Sigmoid colon (tissue), 4 donors: ENCODE data around the gene FAM184B.

Experiments
- EP300 ChIP-seq, 4 donors: sonication (generic); formaldehyde crosslinking; IDR thresholded peaks; one replicate each; pipeline ENCODE4 v1.6.1; 2017; ENCODE audit warnings: antibody characterized with exemption in 4 of 4
- POLR2A ChIP-seq, 2 donors: fragments of 450-650 bp; IDR thresholded peaks; one replicate each; pipeline ENCODE4 v1.6.1; 2016; ENCODE audit warnings: antibody characterized with exemption in 2 of 2, mild to moderate bottlenecking in 2 of 2, moderate library complexity in 2 of 2
- POLR2AphosphoS5 ChIP-seq, 4 donors: sonication (generic); formaldehyde crosslinking; IDR thresholded peaks; one replicate each; pipeline ENCODE4 v1.6.1; 2017; ENCODE audit warnings: antibody characterized with exemption in 4 of 4
- TF ChIP-seq, protein P1 (sequence below), 4 experiments: fragments of 450-650 bp in 3 of 4; fragments of 200-600 bp in 1 of 4; IDR thresholded peaks; one replicate each; pipeline ENCODE4 v1.5.1; 2016 to 2019; ENCODE audit warnings: antibody characterized with exemption in 4 of 4, mild to moderate bottlenecking in 3 of 4, moderate library complexity in 2 of 4

DNA sequence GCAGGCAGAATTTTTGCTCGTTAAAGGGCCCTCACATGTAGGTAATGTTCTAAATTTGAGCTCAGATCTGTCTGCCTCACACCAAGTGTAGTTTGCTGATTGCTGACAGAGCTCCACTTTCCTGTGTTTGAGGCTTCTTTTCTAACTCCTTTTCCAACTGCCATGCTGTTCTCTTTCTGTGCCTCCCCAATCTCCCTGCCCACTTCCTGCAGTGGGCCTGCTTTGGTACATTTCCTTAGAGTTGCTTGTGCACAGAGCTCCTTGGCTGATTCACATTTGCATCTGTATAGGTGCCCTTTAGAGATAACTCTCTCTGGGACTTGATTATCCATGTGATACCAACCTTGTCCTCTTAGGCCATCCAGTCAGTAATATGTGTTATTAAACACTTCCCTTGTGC lies 162.5 kb downstream of the FAM184B start:
- TF ChIP-seq, protein P1, sequence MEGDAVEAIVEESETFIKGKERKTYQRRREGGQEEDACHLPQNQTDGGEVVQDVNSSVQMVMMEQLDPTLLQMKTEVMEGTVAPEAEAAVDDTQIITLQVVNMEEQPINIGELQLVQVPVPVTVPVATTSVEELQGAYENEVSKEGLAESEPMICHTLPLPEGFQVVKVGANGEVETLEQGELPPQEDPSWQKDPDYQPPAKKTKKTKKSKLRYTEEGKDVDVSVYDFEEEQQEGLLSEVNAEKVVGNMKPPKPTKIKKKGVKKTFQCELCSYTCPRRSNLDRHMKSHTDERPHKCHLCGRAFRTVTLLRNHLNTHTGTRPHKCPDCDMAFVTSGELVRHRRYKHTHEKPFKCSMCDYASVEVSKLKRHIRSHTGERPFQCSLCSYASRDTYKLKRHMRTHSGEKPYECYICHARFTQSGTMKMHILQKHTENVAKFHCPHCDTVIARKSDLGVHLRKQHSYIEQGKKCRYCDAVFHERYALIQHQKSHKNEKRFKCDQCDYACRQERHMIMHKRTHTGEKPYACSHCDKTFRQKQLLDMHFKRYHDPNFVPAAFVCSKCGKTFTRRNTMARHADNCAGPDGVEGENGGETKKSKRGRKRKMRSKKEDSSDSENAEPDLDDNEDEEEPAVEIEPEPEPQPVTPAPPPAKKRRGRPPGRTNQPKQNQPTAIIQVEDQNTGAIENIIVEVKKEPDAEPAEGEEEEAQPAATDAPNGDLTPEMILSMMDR (IDR thresholded peaks at IDR 0.05): no peak
- TF ChIP-seq POLR2AphosphoS5 (IDR thresholded peaks at IDR 0.05) (no peak), POLR2A (IDR thresholded peaks at IDR 0.05) (no peak), EP300 (IDR thresholded peaks at IDR 0.05) (no peak)
